C1 segment of cervical spinal cord (tissue), 14 donors: Measurements from ENCODE around the gene ITGA3.
"Not testable (repeated sequence)": the region's sequence is repeated elsewhere in the genome, so short reads cannot be mapped to it uniquely, and the experiment has no call there.

Experiments used
- DNase-seq, 14 donors: peaks; one replicate each; lab custom pipeline; 2025; lab: John Stamatoyannopoulos, UW

The ITGA3 gene

DNA sequence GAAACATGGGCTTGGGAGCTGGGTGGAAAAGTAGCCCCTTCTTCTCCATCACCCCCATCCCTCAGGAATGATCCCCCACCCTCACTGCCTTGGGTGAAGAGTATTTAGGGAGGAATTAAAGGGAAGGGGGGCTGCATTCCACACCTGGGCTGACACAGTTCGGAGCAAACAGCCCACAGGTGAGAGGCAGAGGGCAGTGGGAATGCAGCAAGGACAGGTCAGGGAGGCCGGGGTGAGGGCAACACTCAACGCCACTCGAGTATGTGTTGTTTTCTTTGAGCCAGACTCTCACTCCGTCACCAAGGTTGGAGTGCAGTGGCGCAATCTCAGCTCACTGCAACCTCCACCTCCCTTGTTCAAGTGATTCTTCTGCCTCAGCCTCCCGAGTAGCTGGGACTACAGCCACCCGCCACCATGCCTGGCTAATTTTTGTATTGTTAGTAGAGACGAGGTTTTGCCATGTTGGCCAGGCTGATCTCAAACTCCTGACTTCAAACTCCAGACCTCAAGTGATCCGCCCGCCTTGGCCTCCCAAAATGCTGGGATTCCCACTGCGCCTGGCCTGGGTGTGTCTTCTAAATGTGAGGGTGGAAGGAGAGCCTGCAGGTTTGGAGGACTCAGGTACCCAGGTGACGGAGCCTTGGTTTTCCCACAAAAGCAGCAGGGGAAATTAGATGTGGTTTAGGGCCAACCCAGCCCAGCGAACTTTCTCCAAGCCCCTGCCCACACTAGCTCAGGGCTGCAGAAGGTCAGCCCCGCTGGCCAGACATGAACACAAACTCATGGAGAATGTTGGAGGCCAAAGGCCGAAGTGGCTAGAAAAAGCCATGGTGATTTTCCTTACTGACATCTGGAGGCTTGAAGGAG is 21.2 kb upstream of the ITGA3 start:
- no peak for DNase-seq

GRCh38 chr17:50035421-50035879 is 20.5 kb upstream of the ITGA3 start:
- no peak for DNase-seq

- no peak for DNase-seq
Measured at GRCh38 chr17:50035945-50036344, 20.0 kb upstream of the ITGA3 start.

DNA sequence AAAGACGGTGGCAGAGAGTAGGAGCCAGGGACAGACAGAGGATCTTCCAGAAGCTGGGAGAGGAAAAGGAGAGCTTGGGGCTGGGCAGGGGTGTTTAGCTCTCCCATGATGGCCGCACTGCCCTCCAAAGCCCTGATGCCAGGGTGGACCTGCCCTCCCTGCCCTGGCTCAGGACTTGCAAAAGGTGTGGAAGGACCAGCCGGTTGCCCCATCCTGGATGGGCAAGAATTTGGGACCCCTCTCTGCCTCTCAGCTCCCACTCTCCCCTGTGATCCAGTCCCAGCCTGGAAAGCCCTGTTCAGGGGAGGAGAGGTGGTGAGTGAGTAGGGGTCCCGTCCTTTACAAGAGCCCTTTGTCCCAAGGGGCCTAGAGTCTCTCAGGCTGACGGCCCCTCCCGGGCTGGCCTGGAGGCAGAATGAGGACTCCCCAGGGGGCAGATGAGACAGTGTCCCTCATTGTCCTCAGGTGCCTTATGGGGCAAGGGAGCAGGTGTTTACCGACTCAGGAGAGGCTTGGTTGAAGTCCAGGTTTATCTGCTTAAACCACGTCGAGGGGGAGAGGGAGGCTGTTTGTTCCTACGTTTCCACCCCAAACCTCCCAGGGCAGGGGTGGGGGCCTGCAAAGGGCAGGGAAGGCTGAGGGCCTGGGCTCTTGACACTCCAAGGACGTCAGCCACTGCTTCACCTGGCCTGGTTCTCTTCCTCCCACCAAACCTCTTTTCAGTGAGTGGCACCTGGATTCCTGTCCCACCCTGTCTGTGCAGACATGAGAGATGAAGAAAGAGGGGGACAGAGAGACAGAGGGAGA is 19.3 kb upstream of the ITGA3 start:
- no peak for DNase-seq

DNA sequence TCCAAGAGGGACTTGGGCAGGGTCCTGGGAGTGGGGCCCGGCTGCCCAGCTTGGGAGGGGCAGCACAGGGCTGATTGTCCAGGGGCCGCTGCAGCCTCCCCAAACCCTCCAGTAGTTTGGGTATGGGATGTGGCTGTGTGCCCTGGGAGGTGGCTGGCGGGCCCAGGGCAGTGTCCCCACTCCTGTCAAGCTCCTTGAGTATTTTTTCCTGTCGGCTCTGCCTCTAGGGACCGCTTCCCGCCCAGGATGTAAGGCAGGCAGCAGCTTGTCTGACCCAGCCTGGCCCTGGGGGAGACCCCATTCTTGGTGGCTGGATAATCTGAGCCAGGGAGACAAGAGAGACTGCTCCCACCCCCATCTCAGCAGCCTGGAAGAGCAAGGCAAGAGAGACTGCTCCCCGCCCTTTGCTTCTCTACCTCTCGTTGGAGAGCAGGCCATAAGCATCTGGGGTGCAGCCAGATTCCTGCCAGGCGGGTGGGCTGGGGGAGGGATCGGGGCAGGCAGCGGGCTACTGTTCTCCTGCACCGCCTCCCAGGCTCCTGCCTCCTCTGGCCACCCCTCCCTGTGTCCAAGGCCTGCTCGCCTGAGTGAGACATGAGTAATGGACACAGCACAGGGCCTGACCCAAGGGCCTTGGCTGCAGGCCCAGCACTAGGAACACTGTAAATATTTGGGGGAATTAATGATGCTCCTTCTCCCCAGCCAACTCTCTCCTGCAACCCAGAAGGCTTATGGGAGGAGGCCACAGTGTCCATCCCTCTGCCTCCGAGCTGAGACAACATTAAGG is 18.4 kb upstream of the ITGA3 start:
- DNase-seq, result no peak

DNA sequence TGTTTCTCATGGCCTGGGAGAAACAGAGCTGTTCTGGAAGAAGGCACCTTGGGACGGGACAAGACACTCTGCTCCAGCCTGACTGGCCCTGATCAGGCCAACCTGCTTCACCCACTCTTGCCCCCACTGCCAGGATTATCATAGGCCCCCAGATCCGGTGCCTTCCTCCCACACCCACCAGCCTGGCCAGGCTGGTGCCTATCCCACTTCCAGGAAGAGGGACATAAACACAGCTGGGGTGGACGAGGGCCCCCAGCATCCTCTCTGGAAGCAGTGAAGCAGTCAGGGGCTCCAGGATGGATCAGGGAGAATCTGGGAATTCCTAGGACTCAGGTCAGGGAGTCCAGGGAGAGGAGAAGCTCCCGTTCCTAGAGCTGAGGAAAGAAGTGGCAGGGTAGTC is 16.9 kb upstream of the ITGA3 start:
- no peak for DNase-seq

- not testable (repeated sequence) for DNase-seq
Measured at GRCh38 chr17:50040496-50040895, 15.4 kb upstream of the ITGA3 start.

DNA sequence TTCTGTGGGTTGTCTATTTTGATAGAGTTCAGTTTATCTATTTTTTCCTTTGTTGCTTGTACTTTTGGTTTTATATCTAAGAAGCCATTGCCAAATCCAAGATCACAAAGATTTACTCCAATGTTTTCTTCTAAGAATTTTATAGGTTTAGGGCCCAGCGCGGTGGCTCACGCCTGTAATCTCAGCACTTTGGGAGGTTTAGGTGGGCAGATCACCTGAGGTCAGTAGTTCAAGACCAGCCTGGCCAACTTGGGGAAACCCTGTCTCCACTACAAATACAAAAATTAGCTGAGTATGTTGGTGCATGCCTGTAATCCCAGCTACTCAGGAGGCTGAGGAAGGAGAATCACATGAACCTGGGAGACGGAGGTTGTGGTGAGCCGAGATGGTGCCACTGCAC is 13.7 kb upstream of the ITGA3 start:
- no peak for DNase-seq

GRCh38 chr17:50043290-50044148 is 12.4 kb upstream of the ITGA3 start:
- DNase-seq, result no peak

- no peak for DNase-seq
Measured at GRCh38 chr17:50044483-50044882, 11.4 kb upstream of the ITGA3 start.

GRCh38 chr17:50045154-50045553 is 10.8 kb upstream of the ITGA3 start:
- no peak for DNase-seq

DNA sequence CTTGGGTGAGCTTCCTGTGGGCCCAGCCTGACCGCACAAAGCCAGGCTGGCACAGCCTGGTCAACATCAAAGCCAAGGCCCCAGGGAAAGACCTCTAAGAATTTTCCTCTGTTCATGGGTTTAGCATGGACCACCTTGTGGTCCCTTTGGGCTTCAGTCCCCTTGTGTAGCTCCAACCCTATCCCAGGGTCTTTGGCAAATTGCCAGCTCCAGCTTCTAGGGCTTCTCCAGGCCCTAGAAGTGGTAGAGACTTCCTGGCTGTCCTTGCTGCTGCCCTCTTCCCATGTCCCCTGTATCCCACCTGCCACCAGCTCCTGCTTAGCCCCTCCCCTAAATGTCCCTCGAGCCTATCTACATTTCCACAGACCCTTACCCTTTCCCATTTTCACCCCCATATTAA is 9.7 kb upstream of the ITGA3 start:
- no peak for DNase-seq

DNA sequence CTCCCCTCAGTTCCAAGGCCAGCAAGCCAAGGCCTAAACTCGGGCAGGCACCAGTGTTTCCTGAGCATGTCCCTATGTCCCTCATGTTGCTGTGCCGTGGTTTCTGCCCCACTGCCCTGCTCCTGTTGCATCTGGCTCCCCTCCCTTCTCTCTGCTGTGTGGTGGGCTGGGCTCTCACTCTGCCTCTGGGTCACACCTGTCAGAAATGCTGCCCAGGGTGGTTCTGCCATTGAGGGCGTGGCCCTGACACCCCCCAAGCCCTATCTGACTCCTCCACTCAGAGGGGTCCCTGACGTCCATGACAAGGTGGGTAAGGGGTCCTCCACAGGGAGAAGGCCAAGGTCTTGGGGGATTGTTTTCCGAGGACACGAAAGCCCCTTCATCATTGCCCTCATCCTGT is 9.2 kb upstream of the ITGA3 start:
- DNase-seq, result no peak

DNA sequence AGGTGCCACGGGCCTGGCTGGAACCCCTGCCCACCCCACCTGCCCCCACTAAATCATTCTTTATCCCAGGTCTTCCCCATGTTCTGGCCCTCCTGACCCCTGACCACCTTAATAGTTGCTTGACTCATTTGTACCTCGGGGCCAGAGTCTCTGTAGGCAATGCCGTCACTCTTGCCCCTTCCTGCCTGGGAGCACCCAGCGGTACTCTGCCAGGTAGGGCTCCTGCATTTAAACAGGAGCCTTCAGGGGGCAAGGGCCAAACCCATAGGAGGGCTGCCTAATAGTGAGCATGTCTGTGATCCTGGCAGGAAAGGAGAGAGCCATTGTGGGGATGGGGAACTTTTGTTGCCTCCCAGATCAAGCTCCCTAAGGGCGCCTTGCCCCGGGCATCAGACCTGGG is 8.8 kb upstream of the ITGA3 start:
- no peak for DNase-seq

GRCh38 chr17:50047488-50048126 is 8.3 kb upstream of the ITGA3 start:
- peak in 1 of 14 donors; percentile 30 for DNase-seq

DNA sequence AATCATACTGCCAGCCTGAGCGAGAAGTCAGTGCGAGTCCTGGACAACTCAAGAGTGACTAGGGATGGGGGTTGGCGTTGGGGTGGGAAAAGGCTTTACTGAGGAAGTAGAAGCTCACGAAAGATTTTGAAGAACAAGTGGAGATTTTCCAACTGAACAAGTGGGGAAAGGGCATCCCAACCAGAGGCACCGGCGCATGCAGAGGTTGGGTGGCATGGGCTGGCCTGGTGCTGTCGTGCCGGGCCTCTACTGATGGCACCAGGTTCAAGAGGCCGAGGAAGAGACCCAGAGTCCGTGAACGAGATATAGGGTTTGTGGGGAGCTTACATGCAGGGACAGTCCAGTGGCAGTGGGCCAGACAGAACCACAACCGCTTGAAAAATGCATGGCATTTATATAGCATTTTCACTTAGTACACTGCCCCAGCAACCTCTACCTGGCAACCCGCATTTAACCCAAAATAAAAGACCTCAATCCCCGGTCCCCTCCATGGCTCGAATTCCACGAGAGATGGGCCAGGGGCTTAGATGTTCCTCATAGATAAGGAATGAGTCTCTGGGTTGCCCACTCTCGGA is 7.7 kb upstream of the ITGA3 start:
- no peak for DNase-seq

- DNase-seq, result no peak
Measured at GRCh38 chr17:50048988-50049387, 6.9 kb upstream of the ITGA3 start.

- DNase-seq, result no peak
Measured at GRCh38 chr17:50049636-50050035, 6.3 kb upstream of the ITGA3 start.

DNA sequence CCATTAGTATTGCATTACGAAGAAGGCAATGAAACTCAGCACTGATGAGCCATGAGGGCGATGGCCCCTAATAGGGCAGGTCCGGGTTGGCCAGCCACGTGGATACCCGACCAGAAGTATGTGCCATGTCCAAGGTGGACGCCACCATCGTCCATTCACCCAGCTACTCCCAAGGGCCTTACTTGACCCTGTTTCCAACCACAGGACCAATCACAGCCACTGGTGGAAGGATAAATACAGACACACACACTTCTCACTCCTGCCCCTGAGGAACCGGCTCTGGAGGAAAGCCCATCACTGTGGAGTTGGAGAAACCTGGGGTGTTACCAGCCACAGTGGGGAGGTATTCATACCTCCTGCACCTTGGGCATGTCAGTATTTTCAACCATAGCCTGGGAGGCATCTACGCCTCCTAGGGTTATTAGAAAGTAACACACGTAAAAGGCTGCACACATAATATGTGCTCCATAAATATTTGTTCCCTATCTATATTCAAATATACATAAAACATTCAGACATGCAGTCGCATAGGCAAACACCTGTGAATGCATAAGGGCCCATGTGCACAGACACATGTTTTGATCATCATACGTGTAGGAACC is 5.4 kb upstream of the ITGA3 start:
- no peak for DNase-seq

- no peak for DNase-seq
Measured at GRCh38 chr17:50051082-50051576, 4.8 kb upstream of the ITGA3 start.
